CD14-positive monocyte (primary cell): ENCODE results near the gene SIPA1L3. TPM values are rescaled to one million over a fixed set of nuclear protein-coding genes. Genes with fewer than 3 reads are reported as not detected.

ENCODE experiments used
- DNase-seq, 3 donors: peaks; one replicate each; pipeline ENCODE4 v3.0.0-alpha.2; 2011 to 2022
- H2AFZ ChIP-seq: 2 replicates; pipeline ENCODE4 v1.6.0; 2012; ENCODE audit warnings: mild to moderate bottlenecking, low read depth, low read length, inconsistent platforms; ENCODE audit not compliant: insufficient read depth, poor library complexity, severe bottlenecking
- H3K27ac ChIP-seq, 2 donors: 1 replicate in 1 of 2; 2 replicates in 1 of 2; pipeline ENCODE4 v1.5.1; 2012 to 2013; ENCODE audit warnings: low read length in 2 of 2, control low read depth in 1 of 2, inconsistent platforms in 1 of 2, low read depth in 1 of 2, mild to moderate bottlenecking in 1 of 2
- H3K27me3 ChIP-seq, 2 donors: one replicate each; pipeline versions ENCODE4 v1.6.0 to v1.6.1; 2011 to 2013; ENCODE audit warnings: low read length in 2 of 2; ENCODE audit not compliant: control insufficient read depth in 2 of 2, insufficient read depth in 2 of 2
- H3K36me3 ChIP-seq, 2 donors: replicated peaks in 1 of 2; 1 replicate in 1 of 2; 2 replicates in 1 of 2; pipeline versions ENCODE4 v1.5.1 to v1.6.1; 2012 to 2013; ENCODE audit warnings: low read length in 2 of 2, control low read depth in 1 of 2, inconsistent platforms in 1 of 2, mild to moderate bottlenecking in 1 of 2; ENCODE audit not compliant: insufficient read depth in 2 of 2, control insufficient read depth in 1 of 2
- H3K4me1 ChIP-seq, 2 donors: 1 replicate in 1 of 2; 2 replicates in 1 of 2; pipeline versions ENCODE4 v1.5.1 to v1.6.1; 2012 to 2013; ENCODE audit warnings: low read length in 2 of 2, control low read depth in 1 of 2, inconsistent platforms in 1 of 2, mild to moderate bottlenecking in 1 of 2, moderate library complexity in 1 of 2; ENCODE audit not compliant: insufficient read depth in 2 of 2, control insufficient read depth in 1 of 2
- H3K4me2 ChIP-seq: replicated peaks from 2 replicates; pipeline ENCODE3; 2012; ENCODE audit warnings: low read length, moderate library complexity, mild to moderate bottlenecking; ENCODE audit not compliant: poor library complexity, severe bottlenecking; ENCODE audit errors: extremely low read depth
- H3K4me3 ChIP-seq, 3 experiments: fragments of 200-600 bp in 1 of 3; sonication (generic) in 1 of 3; replicated peaks in 1 of 3; 1 replicate in 2 of 3; 2 replicates in 1 of 3; pipeline ENCODE4 v1.5.1; 2011 to 2013; ENCODE audit warnings: low read length in 3 of 3, mild to moderate bottlenecking in 3 of 3, control low read depth in 2 of 3, low read depth in 2 of 3, inconsistent platforms in 1 of 3, moderate library complexity in 1 of 3
- H3K79me2 ChIP-seq: 2 replicates; pipeline ENCODE4 v1.6.0; 2012; ENCODE audit warnings: mild to moderate bottlenecking, control low read depth, inconsistent platforms, low read length, moderate library complexity; ENCODE audit not compliant: insufficient read depth
- H3K9ac ChIP-seq: 2 replicates; pipeline ENCODE4 v1.6.0; 2017; ENCODE audit warnings: low read length, mild to moderate bottlenecking; ENCODE audit not compliant: insufficient read depth, poor library complexity, severe bottlenecking
- H3K9me3 ChIP-seq, 2 donors: replicated peaks in 1 of 2; 1 replicate in 1 of 2; 2 replicates in 1 of 2; pipeline versions ENCODE4 v1.5.1 to v1.6.1; 2012 to 2013; ENCODE audit warnings: low read length in 2 of 2, control low read depth in 1 of 2; ENCODE audit not compliant: control insufficient read depth in 1 of 2, insufficient read depth in 1 of 2
- H4K20me1 ChIP-seq: 2 replicates; pipeline ENCODE4 v1.6.0; 2012; ENCODE audit warnings: mild to moderate bottlenecking, low read length, control low read depth, moderate library complexity; ENCODE audit not compliant: insufficient read depth
- H3K27ac Mint-ChIP-seq, 7 donors: one replicate each; pipeline ENCODE4 v1.8.0; 2020; ENCODE audit warnings: mild to moderate bottlenecking in 7 of 7, mixed read lengths in 7 of 7, moderate library complexity in 6 of 7, inconsistent platforms in 2 of 7
- H3K27me3 Mint-ChIP-seq, 3 donors: one replicate each; pipeline ENCODE4 v1.8.0; 2021 to 2022; ENCODE audit warnings: low read depth in 3 of 3, mild to moderate bottlenecking in 3 of 3, mixed read lengths in 3 of 3, moderate library complexity in 3 of 3, inconsistent platforms in 1 of 3
- H3K36me3 Mint-ChIP-seq, 2 donors: one replicate each; pipeline ENCODE4 v1.8.0; 2020; ENCODE audit warnings: mixed read lengths in 2 of 2, inconsistent platforms in 1 of 2, mild to moderate bottlenecking in 1 of 2
- H3K4me1 Mint-ChIP-seq: one replicate; pipeline ENCODE4 v1.8.0; 2020; ENCODE audit warnings: mild to moderate bottlenecking, mixed read lengths
- H3K4me3 Mint-ChIP-seq, 2 donors: one replicate each; pipeline ENCODE4 v1.8.0; 2020; ENCODE audit warnings: mild to moderate bottlenecking in 2 of 2, mixed read lengths in 2 of 2, moderate library complexity in 1 of 2
- H3K9me3 Mint-ChIP-seq, 7 donors: one replicate each; pipeline ENCODE4 v1.8.0; 2020 to 2022; ENCODE audit warnings: mixed read lengths in 7 of 7, mild to moderate bottlenecking in 6 of 7, moderate library complexity in 6 of 7, inconsistent platforms in 2 of 7
- WGBS: methylation state at CpG from one replicate; pipeline ENCODE4 v1.1.5; 2013; ENCODE audit warnings: missing lambda C conversion rate; ENCODE audit not compliant: insufficient coverage; 5-methylcytosine and 5-hydroxymethylcytosine counted together
- intact Hi-C, 2 donors: fragments of 100-400 bp; cut with micrococcal nuclease; formaldehyde crosslinking; loops; one replicate each; pipeline versions ENCODE4 v1.15.0 to v1.15.1; 2023
- polyA plus RNA-seq, 3 donors: library from polyadenylated mRNA; depleted of rRNA in 1 of 3; unstranded in 2 of 3; stranded (reverse) in 1 of 3; fragments of 300-500 nt in 2 of 3; fragments of >200 nt in 1 of 3; fragmentation: Illumina TruSeq in 2 of 3; gene quantifications; 1 replicate in 2 of 3; 2 replicates in 1 of 3; pipeline ENCODE4 v1.2.3, GENCODE V29; 2012 to 2021
- TF ChIP-seq, protein P1 (sequence below): fragments of 200-600 bp; IDR thresholded peaks from one replicate; pipeline ENCODE4 v1.8.0; 2022; ENCODE audit warnings: antibody characterized with exemption, mild to moderate bottlenecking

SIPA1L3 gene
- polyA plus RNA-seq, 3 donors = 0.55 to 4.5 (median 0.99) TPM

DNA sequence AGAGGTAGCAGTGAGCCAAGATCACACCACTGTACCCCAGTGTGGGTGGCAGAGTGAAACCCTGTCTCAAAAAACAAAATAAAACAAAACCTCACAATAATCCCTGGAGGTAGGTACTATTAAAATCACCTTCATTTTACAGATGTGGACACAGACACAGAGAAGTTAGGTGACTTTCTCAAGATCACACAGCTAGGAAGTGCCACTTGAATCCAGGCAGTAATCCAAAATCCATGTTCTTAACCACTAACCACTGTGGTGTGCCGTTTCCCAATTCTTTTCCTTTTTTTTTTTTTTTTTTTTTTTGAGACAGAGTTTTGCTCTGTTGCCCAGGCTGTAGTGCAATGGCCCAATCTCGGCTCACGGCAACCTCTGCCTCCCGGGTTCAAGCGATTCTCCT is 340.1 kb downstream of the SIPA1L3 start:
- Histone ChIP-seq H3K27me3 (no peaks in the 10 kb centered on the region), H3K9ac (no peak overlapping the region), H3K36me3 (no peaks in the 10 kb centered on the region), H3K4me3 (no peak overlapping the region), H3K9me3 (no peaks in the 10 kb centered on the region), H4K20me1 (no peaks in the 10 kb centered on the region), H3K4me1 (no peaks in the 10 kb centered on the region), H3K79me2 (no peaks in the 10 kb centered on the region), H2AFZ (no peak overlapping the region), H3K27ac (no peak overlapping the region), H3K4me2 (no peak overlapping the region)
- H3K4me3 Mint-ChIP-seq = no peak overlapping the region
- no CpG with 5 or more reads among the region's 5 CpGs for WGBS
- TF ChIP-seq, protein P1, sequence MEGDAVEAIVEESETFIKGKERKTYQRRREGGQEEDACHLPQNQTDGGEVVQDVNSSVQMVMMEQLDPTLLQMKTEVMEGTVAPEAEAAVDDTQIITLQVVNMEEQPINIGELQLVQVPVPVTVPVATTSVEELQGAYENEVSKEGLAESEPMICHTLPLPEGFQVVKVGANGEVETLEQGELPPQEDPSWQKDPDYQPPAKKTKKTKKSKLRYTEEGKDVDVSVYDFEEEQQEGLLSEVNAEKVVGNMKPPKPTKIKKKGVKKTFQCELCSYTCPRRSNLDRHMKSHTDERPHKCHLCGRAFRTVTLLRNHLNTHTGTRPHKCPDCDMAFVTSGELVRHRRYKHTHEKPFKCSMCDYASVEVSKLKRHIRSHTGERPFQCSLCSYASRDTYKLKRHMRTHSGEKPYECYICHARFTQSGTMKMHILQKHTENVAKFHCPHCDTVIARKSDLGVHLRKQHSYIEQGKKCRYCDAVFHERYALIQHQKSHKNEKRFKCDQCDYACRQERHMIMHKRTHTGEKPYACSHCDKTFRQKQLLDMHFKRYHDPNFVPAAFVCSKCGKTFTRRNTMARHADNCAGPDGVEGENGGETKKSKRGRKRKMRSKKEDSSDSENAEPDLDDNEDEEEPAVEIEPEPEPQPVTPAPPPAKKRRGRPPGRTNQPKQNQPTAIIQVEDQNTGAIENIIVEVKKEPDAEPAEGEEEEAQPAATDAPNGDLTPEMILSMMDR = no peak
- peaks cover 13% of the 10 kb centered on the region for H3K4me1 Mint-ChIP-seq
- intact Hi-C loops = no loop called here
- H3K27me3 Mint-ChIP-seq = peaks cover 6 to 23% (median 11%) of the 10 kb centered on the region in 3 donors
- H3K9me3 Mint-ChIP-seq = peaks cover 0 to 3% (median 0%) of the 10 kb centered on the region in 7 donors
- DNase-seq = no peak
- no peak overlapping the region for H3K27ac Mint-ChIP-seq
- no peaks in the 10 kb centered on the region for H3K36me3 Mint-ChIP-seq

DNA sequence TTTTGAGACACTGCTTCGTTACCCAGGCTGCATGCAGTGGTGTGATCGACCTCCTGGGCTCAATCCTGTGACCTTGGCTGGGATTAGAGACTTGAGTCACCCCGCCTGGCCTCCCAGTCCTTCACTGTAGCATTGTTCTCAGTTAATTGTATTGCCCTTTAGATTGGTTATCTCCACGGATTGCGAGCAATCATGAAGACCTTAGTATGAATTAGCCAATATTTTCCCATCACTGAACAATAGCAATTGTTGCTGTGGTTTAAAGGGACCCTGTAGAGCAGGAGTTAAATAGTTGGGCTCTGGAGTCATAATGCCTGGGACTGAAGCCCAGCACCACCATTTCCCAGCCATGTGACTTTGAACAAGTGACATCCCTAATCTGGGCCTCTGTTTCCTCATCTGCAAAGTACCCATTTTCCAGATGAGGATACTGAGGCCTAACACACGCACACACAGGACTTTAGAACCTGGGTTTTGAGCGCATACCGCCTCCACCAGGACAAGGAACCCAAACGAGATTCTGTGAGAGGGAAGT is 340.8 kb downstream of the SIPA1L3 start:
- H3K4me3 ChIP-seq = no peak overlapping the region
- no peaks in the 10 kb centered on the region for H3K36me3 Mint-ChIP-seq
- intact Hi-C loops = no loop called here
- H3K9me3 Mint-ChIP-seq = peaks cover 0 to 3% (median 0%) of the 10 kb centered on the region in 7 donors
- peaks cover 13% of the 10 kb centered on the region for H3K4me1 Mint-ChIP-seq
- WGBS = 95% methylated on average over 6 of the region's 9 CpGs
- peaks cover 0 to 4% of the 10 kb centered on the region in 2 donors for H3K27me3 ChIP-seq
- H3K9me3 ChIP-seq = no peaks in the 10 kb centered on the region
- DNase-seq = no peak
- TF ChIP-seq, protein P1 = no peak
- H3K27ac ChIP-seq = no peak overlapping the region
- H3K79me2 ChIP-seq = no peaks in the 10 kb centered on the region
- peaks cover 11 to 27% (median 16%) of the 10 kb centered on the region in 3 donors for H3K27me3 Mint-ChIP-seq
- H3K36me3 ChIP-seq = no peaks in the 10 kb centered on the region
- no peak overlapping the region for H3K9ac ChIP-seq
- no peaks in the 10 kb centered on the region for H3K4me1 ChIP-seq
- no peaks in the 10 kb centered on the region for H4K20me1 ChIP-seq
- no peak overlapping the region for H3K27ac Mint-ChIP-seq
- H2AFZ ChIP-seq = no peak overlapping the region
- H3K4me3 Mint-ChIP-seq = no peak overlapping the region
- no peak overlapping the region for H3K4me2 ChIP-seq
